Measurements from ENCODE around the gene CTAG2. TPM values are rescaled to one million over a fixed set of nuclear protein-coding genes. Genes with fewer than 3 reads are reported as not detected.

CTAG2 gene
- total RNA-seq, 4 donors from 2014 or later: not detected

- TF ChIP-seq EP300 (IDR thresholded peaks at IDR 0.05; ENCODE audit: low read depth): no peak
- Histone ChIP-seq H3K9me3 (no peaks in the 10 kb centered on the region), H3K27me3 (no peaks in the 10 kb centered on the region), H3K4me1 (no peaks in the 10 kb centered on the region), H3K36me3 (no peaks in the 10 kb centered on the region), H3K27ac (no peak overlapping the region), H3K4me3 (no peak overlapping the region)
- intact Hi-C loops (cut with DNase I; ENCODE audit: low total_unique reads) (no loop called here), in situ Hi-C loops (cut with MboI; ENCODE audit: low pct_ligation_motif_present in 1 of 4, low pct_unique_long_range_greater_than_20kb in 1 of 4, low sequenced_read_pairs in 3 of 4) (no loop called here)
- no peak for DNase-seq
- WGBS, 2 donors (ENCODE audit: low coverage in 1 of 2): 80% methylated on average over 13 of the region's 13 CpGs; no CpG with 5 or more reads in 1 of the 2 donors
Observed at GRCh38 chrX:154602226-154602625, 51.2 kb downstream of the CTAG2 start.

Small RNA genes within 50 kb of the gene (small RNA-seq; reads per million reads assigned to genes)
- gene AC244090.1 (0 reads per million in 4 donors), gene AC244107.2 (0 reads per million in 4 donors)

Other genes with a start within 250 kb of the CTAG2 start
- 100 to 1,000 TPM in 1 of 4 donors, 10 to 100 TPM in 3; 15.9 to 156 (median 36.9) TPM for gene DNASE1L1, start 244.3 kb downstream of the CTAG2 start, total RNA-seq
- 100 to 1,000 TPM in 2 of 4 donors, 10 to 100 TPM in 2; 46.7 to 495 (median 101) TPM for gene TAFAZZIN, start 242.0 kb downstream of the CTAG2 start, total RNA-seq
- 100 to 1,000 TPM in 1 of 4 donors, 10 to 100 TPM in 3; 26.5 to 118 (median 61.7) TPM for gene ATP6AP1, start 224.9 kb downstream of the CTAG2 start, total RNA-seq
- gene GDI1, start 216.4 kb downstream of the CTAG2 start, total RNA-seq: 100 to 1,000 TPM in 3 of 4 donors, 10 to 100 TPM in 1; 86.6 to 173 (median 119) TPM
- gene FAM50A, start 209.4 kb downstream of the CTAG2 start, total RNA-seq: 100 to 1,000 TPM in 1 of 4 donors, 10 to 100 TPM in 3; 39.9 to 130 (median 52.0) TPM
- gene PLXNA3, start 195.3 kb downstream of the CTAG2 start, total RNA-seq: 100 to 1,000 TPM in 1 of 4 donors, 10 to 100 TPM in 3; 17.3 to 128 (median 52.8) TPM
- gene LAGE3, start 174.3 kb downstream of the CTAG2 start, total RNA-seq: 10 to 100 TPM in 2 of 4 donors, 1 to 10 TPM in 1, not detected in 1; 3.0 to 28.4 (median 23.3) TPM
- 10 to 100 TPM; 19.9 to 50.7 (median 42.7) TPM for gene UBL4A, start 167.0 kb downstream of the CTAG2 start, total RNA-seq
- gene SLC10A3, start 162.9 kb downstream of the CTAG2 start, total RNA-seq: 100 to 1,000 TPM in 1 of 4 donors, 10 to 100 TPM in 3; 26.7 to 117 (median 34.4) TPM
- gene FAM3A, start 137.3 kb downstream of the CTAG2 start, total RNA-seq: 100 to 1,000 TPM in 1 of 4 donors, 10 to 100 TPM in 3; 62.7 to 112 (median 72.5) TPM
- 10 to 100 TPM in 3 of 4 donors, 1 to 10 TPM in 1; 7.4 to 24.4 (median 19.3) TPM for gene G6PD, start 106.7 kb downstream of the CTAG2 start, total RNA-seq
- gene IKBKG, start 106.0 kb downstream of the CTAG2 start, total RNA-seq: 10 to 100 TPM; 12.2 to 61.1 (median 25.1) TPM
- gene CTAG1A, start 68.4 kb downstream of the CTAG2 start, total RNA-seq: not detected
- gene CTAG1B, start 34.3 kb downstream of the CTAG2 start, total RNA-seq: not detected
- 1 to 10 TPM in 3 of 4 donors, under 1 TPM in 1; 0.37 to 4.4 (median 3.0) TPM for gene GAB3, start 97.5 kb upstream of the CTAG2 start, total RNA-seq
- gene DKC1, start 109.3 kb upstream of the CTAG2 start, total RNA-seq: 100 to 1,000 TPM in 1 of 4 donors, 10 to 100 TPM in 3; 12.7 to 134 (median 24.9) TPM
- 10 to 100 TPM; 28.7 to 44.1 (median 32.8) TPM for gene MPP1, start 151.9 kb upstream of the CTAG2 start, total RNA-seq
- gene SMIM9, start 181.1 kb upstream of the CTAG2 start, total RNA-seq: not detected
- 10 to 100 TPM in 2 of 4 donors, 1 to 10 TPM in 1, not detected in 1; 1.8 to 18.1 (median 10.0) TPM for gene F8A1, start 232.8 kb upstream of the CTAG2 start, total RNA-seq